Upper lobe of right lung (tissue), 1 donor: ENCODE data around the gene MVP. TPM values are rescaled to one million over a fixed set of nuclear protein-coding genes. Genes with fewer than 3 reads are reported as not detected.

ENCODE experiments used
- ATAC-seq: fragments of 200-7000 bp; cut with Tn5 transposase; one replicate; pipeline ENCODE4 v1.9.1; 2020; ENCODE audit warnings: mild to moderate bottlenecking, moderate library complexity
- DNase-seq: peaks from one replicate; pipeline ENCODE4 v3.0.0-alpha.2; 2020
- H3K27ac ChIP-seq: fragments of 200-600 bp; one replicate; pipeline ENCODE4 v1.8.0; 2022
- H3K27me3 ChIP-seq: fragments of 200-600 bp; one replicate; pipeline ENCODE4 v1.8.0; 2022; ENCODE audit warnings: mild to moderate bottlenecking
- H3K36me3 ChIP-seq: fragments of 200-600 bp; one replicate; pipeline ENCODE4 v1.8.0; 2022
- H3K4me1 ChIP-seq: fragments of 200-600 bp; one replicate; pipeline ENCODE4 v1.8.0; 2022
- H3K4me3 ChIP-seq: fragments of 200-600 bp; one replicate; pipeline ENCODE4 v1.8.0; 2022; ENCODE audit warnings: mild to moderate bottlenecking
- H3K9me3 ChIP-seq: fragments of 200-600 bp; one replicate; pipeline ENCODE4 v1.8.0; 2022
- intact Hi-C: fragments of 100-400 bp; cut with DNase I; formaldehyde crosslinking; loops from one replicate; pipeline ENCODE4 v1.11.0; 2022
- total RNA-seq: library from RNA; stranded (reverse); fragmentation: NEBNext Ultra II Directional; extraction: Animal tissue kit (Norgen Biotek cat#: 25700); gene quantifications from one replicate; pipeline ENCODE4 v1.2.1, GENCODE V29; 2021
- TF ChIP-seq, protein P1 (sequence below): fragments of 200-600 bp; IDR thresholded peaks from one replicate; pipeline ENCODE4 v1.8.0; 2022; ENCODE audit warnings: antibody characterized with exemption
- donor health status: DM: no; HTN: yes; CAD: no; lungs with severe emphysema.

Gene MVP
- total RNA-seq, 1 donor from 2014 or later, result 247 TPM

DNA sequence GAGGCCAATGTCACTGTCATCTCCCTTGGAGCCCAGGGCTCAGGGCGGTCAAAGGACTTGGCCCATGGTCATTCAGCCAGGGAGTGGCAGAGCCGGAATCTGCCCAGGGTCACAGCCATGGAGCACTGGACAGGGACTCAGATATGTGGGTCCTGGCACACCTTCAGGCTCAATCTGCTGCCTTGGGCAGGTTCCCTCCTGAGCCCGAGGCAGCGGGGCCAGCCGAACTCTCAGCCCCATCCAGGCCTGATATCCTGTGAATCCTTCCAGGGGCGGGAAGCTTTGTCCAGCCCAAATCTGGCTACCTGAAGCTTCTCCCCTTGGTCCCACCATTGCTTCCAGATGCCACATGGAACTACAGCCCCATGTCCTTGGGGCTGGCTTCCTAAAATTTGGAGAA is 54.9 kb downstream of the MVP start:
- Histone ChIP-seq H3K27me3 (peaks cover 21% of the 10 kb centered on the region), H3K4me1 (peaks cover 7% of the 10 kb centered on the region), H3K36me3 (no peaks in the 10 kb centered on the region), H3K27ac (no peak overlapping the region), H3K4me3 (no peak overlapping the region), H3K9me3 (no peaks in the 10 kb centered on the region)
- no peak for ATAC-seq
- TF ChIP-seq, protein P1, sequence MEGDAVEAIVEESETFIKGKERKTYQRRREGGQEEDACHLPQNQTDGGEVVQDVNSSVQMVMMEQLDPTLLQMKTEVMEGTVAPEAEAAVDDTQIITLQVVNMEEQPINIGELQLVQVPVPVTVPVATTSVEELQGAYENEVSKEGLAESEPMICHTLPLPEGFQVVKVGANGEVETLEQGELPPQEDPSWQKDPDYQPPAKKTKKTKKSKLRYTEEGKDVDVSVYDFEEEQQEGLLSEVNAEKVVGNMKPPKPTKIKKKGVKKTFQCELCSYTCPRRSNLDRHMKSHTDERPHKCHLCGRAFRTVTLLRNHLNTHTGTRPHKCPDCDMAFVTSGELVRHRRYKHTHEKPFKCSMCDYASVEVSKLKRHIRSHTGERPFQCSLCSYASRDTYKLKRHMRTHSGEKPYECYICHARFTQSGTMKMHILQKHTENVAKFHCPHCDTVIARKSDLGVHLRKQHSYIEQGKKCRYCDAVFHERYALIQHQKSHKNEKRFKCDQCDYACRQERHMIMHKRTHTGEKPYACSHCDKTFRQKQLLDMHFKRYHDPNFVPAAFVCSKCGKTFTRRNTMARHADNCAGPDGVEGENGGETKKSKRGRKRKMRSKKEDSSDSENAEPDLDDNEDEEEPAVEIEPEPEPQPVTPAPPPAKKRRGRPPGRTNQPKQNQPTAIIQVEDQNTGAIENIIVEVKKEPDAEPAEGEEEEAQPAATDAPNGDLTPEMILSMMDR, result no peak
- no peak for DNase-seq
- intact Hi-C loops, result no loop called here

DNA sequence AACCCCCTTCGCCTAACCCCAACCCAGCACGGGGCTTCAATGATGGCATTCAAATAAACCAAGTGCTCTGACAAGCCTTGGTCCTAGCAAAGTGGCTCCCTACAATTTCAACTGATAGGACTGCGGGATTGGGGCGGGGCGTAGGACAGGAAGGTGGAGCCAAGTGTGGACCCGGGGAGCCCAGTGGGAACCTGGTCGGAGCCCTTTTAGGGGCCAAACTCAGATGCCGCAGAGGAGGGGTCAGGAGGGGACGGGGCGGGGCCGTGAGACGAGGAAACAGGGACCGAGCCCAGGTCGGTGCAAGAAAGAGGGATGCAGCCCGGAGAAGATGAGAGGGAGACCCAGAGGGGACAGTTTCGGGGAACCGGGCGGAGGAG is 55.9 kb downstream of the MVP start:
- H3K4me3 ChIP-seq, result peak overlapping the region; percentile 26

DNA sequence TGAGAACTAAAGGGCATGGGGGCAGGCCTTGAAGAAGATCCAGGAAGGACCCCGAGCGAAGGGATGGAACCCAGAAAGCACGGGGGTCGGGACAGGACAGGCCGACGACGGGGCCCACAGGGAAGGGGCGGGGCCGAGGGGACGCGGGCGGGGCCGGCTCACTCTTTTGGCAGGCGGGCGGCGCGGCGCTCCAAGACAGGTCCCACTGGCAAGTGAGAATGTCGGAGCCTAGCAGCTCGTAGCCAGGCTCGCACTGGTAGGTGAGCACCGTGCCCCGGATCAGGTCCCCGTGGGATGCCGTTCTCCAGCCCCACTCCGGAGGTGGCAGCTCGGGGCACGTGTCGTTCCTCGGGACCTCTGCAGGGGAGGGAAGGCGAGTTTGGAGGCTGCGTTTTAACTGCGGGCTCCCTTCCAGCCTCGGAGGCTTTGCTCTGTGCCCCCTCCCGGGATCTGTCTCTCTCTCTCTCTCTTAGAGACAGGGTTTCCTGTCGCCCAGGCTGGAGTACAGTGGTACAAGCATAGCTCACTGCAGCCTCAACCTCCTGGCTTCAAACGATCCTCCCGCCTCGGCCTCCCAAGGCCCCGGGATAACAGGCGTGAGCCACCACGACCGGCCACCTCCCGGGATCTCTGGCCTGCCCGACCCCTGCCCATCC is 56.5 kb downstream of the MVP start:
- H3K27me3 ChIP-seq, result peaks cover 21% of the 10 kb centered on the region
- H3K9me3 ChIP-seq, result no peaks in the 10 kb centered on the region
- H3K27ac ChIP-seq, result no peak overlapping the region
- no peaks in the 10 kb centered on the region for H3K36me3 ChIP-seq
- intact Hi-C loops, result no loop called here
- H3K4me1 ChIP-seq, result peaks cover 7% of the 10 kb centered on the region
- peak overlapping the region; percentile 26 for H3K4me3 ChIP-seq
- ATAC-seq (peak; percentile 31), DNase-seq (no peak)
- TF ChIP-seq, protein P1, result no peak

More for the DNA sequence above, 55.9 kb downstream of the MVP start:
- no peaks in the 10 kb centered on the region for H3K9me3 ChIP-seq
- ATAC-seq (peak; percentile 1), DNase-seq (no peak)
- peaks cover 21% of the 10 kb centered on the region for H3K27me3 ChIP-seq
- peaks cover 7% of the 10 kb centered on the region for H3K4me1 ChIP-seq
- H3K36me3 ChIP-seq, result no peaks in the 10 kb centered on the region
- TF ChIP-seq, protein P1, result no peak
- intact Hi-C loops, result no loop called here
- H3K27ac ChIP-seq, result no peak overlapping the region

DNA sequence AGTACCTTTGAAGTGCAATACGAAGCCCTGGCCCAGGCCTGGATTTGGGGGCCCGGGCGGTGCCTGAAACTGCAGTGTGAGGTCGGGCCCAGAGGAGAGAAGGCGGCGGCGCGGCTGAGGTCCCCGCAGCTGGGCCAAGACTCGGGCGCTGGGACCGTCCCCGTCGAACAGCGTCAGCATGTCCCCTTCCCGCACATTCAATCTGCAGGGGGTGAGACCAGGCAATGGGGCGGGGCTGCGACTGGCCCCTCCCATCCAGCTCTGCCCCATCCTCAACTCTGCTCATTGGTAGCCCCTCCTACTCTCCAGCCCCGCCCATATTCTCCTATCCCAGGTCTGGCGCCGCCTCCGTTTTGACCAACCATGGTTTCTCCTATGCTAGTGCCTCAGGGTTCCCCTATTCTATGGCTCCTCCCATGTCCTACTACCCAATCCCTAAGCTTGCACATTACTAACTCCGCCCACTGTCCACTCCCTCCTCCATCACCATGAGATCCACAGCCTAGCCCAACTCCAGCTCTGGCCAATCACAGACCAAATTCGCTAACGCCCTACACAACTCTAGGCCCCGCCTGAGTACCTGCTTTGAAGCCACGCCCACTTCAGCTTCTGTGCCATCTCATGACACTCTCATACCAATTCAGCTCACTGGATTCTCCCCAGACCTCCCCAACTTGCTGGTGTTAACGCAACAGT is 57.2 kb downstream of the MVP start:
- H3K36me3 ChIP-seq, result no peaks in the 10 kb centered on the region
- intact Hi-C loops, result no loop called here
- no peak overlapping the region for H3K4me3 ChIP-seq
- TF ChIP-seq, protein P1, result no peak
- no peaks in the 10 kb centered on the region for H3K9me3 ChIP-seq
- DNase-seq (peak; percentile 82), ATAC-seq (peak; percentile 89)
- H3K27me3 ChIP-seq, result peaks cover 21% of the 10 kb centered on the region
- no peak overlapping the region for H3K27ac ChIP-seq
- H3K4me1 ChIP-seq, result peaks cover 7% of the 10 kb centered on the region

DNA sequence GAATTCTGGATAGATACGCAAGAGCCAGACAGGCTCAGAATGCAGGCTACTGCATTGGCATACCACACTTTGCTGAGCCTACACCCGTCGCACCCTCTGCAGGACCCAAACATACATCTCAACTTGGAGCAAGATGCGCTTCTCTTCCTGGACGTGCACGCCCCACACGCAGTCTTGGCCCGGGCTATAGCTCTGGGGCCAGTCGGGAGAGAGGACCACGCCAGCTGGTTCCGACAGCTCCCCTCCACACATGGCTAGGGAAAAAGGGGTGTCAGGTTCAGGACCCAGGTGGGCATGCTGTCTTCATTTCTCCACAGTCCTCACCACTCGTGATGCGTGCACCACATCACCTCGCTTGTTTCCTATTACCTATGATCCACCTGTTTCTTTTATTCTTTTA is 57.9 kb downstream of the MVP start:
- intact Hi-C loops, result no loop called here
- ATAC-seq, result no peak
- H3K27me3 ChIP-seq, result peaks cover 21% of the 10 kb centered on the region

More for the DNA sequence above, 57.9 kb downstream of the MVP start:
- Histone ChIP-seq H3K4me1 (peaks cover 7% of the 10 kb centered on the region), H3K36me3 (no peaks in the 10 kb centered on the region), H3K27ac (no peak overlapping the region), H3K9me3 (no peaks in the 10 kb centered on the region), H3K4me3 (no peak overlapping the region)
- no peak for DNase-seq
- TF ChIP-seq, protein P1, result no peak
